Stomach (tissue), 4 donors: Measurements from ENCODE around the gene PDP2.

Experiments used
- POLR2AphosphoS5 ChIP-seq, 3 donors: sonication (generic); formaldehyde crosslinking; IDR thresholded peaks; one replicate each; pipeline ENCODE4 v1.6.1; 2016; ENCODE audit warnings: antibody characterized with exemption in 3 of 3
- TF ChIP-seq, protein P1 (sequence below), 7 experiments: fragments of 450-650 bp in 4 of 7; fragments of 200-600 bp in 3 of 7; sonication (generic) in 3 of 7; IDR thresholded peaks; one replicate each; pipeline ENCODE4 v1.5.1; 2016 to 2019; ENCODE audit warnings: antibody characterized with exemption in 7 of 7, control low read depth in 2 of 7, mild to moderate bottlenecking in 1 of 7

DNA sequence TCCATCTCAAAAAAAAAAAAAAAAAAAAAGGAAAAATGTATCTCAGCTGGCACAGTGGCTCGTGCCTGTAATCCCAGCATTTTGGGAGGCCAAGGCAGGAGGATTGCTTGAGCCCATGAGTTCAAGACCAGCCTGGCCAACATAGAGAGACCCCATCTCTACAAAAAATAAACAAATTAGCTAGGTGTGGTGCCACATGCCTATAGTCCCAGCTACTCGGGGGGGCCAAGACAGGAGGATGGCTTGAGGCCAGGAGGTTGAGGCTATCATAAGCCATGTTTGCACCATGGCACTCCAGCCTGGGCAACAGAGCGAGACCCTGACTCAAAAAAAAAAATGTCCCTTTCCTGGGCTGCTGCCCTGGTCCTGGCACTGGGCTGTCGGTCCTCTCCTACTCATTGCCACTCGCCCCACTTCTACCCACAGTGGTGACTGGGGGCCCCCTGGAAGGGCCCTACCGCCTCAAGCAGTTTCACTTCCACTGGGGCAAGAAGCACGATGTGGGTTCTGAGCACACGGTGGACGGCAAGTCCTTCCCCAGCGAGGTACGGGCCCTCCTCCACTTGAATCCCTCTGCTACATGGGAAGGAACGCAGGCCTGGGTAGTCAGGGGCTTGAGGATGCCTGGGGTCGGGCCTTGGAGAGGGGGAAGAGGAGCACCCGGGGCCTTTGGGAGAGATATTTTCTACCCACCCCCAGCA is 30.1 kb upstream of the PDP2 start:
- TF ChIP-seq, protein P1, sequence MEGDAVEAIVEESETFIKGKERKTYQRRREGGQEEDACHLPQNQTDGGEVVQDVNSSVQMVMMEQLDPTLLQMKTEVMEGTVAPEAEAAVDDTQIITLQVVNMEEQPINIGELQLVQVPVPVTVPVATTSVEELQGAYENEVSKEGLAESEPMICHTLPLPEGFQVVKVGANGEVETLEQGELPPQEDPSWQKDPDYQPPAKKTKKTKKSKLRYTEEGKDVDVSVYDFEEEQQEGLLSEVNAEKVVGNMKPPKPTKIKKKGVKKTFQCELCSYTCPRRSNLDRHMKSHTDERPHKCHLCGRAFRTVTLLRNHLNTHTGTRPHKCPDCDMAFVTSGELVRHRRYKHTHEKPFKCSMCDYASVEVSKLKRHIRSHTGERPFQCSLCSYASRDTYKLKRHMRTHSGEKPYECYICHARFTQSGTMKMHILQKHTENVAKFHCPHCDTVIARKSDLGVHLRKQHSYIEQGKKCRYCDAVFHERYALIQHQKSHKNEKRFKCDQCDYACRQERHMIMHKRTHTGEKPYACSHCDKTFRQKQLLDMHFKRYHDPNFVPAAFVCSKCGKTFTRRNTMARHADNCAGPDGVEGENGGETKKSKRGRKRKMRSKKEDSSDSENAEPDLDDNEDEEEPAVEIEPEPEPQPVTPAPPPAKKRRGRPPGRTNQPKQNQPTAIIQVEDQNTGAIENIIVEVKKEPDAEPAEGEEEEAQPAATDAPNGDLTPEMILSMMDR (IDR thresholded peaks at IDR 0.05): no peak
- TF ChIP-seq POLR2AphosphoS5 (IDR thresholded peaks at IDR 0.05): no peak
